Measurements from ENCODE around the gene FBXO46.

FBXO46 gene

GRCh38 chr19:45717983-45718650 is 12.6 kb downstream of the FBXO46 start:
- H3K27me3 Mint-ChIP-seq, result no peaks in the 10 kb centered on the region
- peak overlapping the region; percentile 95 for H3K27ac Mint-ChIP-seq
- ATAC-seq (no peak), DNase-seq (peak; percentile 20)
- H3K4me1 Mint-ChIP-seq, result peaks cover 46% of the 10 kb centered on the region
- peak overlapping the region; percentile 94 for H3K4me3 Mint-ChIP-seq
- peaks cover 30% of the 10 kb centered on the region for H3K36me3 Mint-ChIP-seq (ENCODE audit: low read depth)
- H3K9me3 Mint-ChIP-seq, result no peaks in the 10 kb centered on the region

- ATAC-seq, result peak; percentile 98
- no peaks in the 10 kb centered on the region for H3K9me3 Mint-ChIP-seq
- peak overlapping the region; percentile 94 for H3K4me3 Mint-ChIP-seq
- peaks cover 40% of the 10 kb centered on the region for H3K4me1 Mint-ChIP-seq
- H3K27me3 Mint-ChIP-seq, result no peaks in the 10 kb centered on the region
- peaks cover 30% of the 10 kb centered on the region for H3K36me3 Mint-ChIP-seq (ENCODE audit: low read depth)
- DNase-seq, result peak; percentile 97
- peak overlapping the region; percentile 95 for H3K27ac Mint-ChIP-seq
Measured at GRCh38 chr19:45717131-45717982, 13.3 kb downstream of the FBXO46 start.

GRCh38 chr19:45716359-45717130 is 14.2 kb downstream of the FBXO46 start:
- H3K4me1 Mint-ChIP-seq, result peaks cover 40% of the 10 kb centered on the region

GRCh38 chr19:45715139-45715538 is 15.6 kb downstream of the FBXO46 start:
- Mint-ChIP-seq H3K9me3 (no peaks in the 10 kb centered on the region), H3K4me1 (peaks cover 39% of the 10 kb centered on the region), H3K4me3 (no peak overlapping the region), H3K27ac (no peak overlapping the region), H3K27me3 (no peaks in the 10 kb centered on the region), H3K36me3 (ENCODE audit: low read depth) (peaks cover 25% of the 10 kb centered on the region)
- ATAC-seq (no peak), DNase-seq (no peak)

More at GRCh38 chr19:45716359-45717130, 14.2 kb downstream of the FBXO46 start:
- H3K27me3 Mint-ChIP-seq, result no peaks in the 10 kb centered on the region
- DNase-seq, result peak; percentile 21
- peaks cover 28% of the 10 kb centered on the region for H3K36me3 Mint-ChIP-seq (ENCODE audit: low read depth)
- H3K4me3 Mint-ChIP-seq, result peak overlapping the region; percentile 94
- H3K9me3 Mint-ChIP-seq, result no peaks in the 10 kb centered on the region
- no peak for ATAC-seq
- H3K27ac Mint-ChIP-seq, result peak overlapping the region; percentile 95

- ATAC-seq (no peak), DNase-seq (no peak)
- Mint-ChIP-seq H3K9me3 (no peaks in the 10 kb centered on the region), H3K36me3 (ENCODE audit: low read depth) (peaks cover 16% of the 10 kb centered on the region), H3K4me3 (no peak overlapping the region), H3K27ac (no peak overlapping the region), H3K4me1 (peaks cover 31% of the 10 kb centered on the region), H3K27me3 (no peaks in the 10 kb centered on the region)
Measured at GRCh38 chr19:45713141-45713540, 17.6 kb downstream of the FBXO46 start.

- H3K9me3 Mint-ChIP-seq, result no peaks in the 10 kb centered on the region
- no peak for DNase-seq
- H3K27me3 Mint-ChIP-seq, result no peaks in the 10 kb centered on the region
- H3K4me3 Mint-ChIP-seq, result no peak overlapping the region
- ATAC-seq, result no peak
- H3K36me3 Mint-ChIP-seq (ENCODE audit: low read depth), result peaks cover 16% of the 10 kb centered on the region
- no peak overlapping the region for H3K27ac Mint-ChIP-seq
- peaks cover 27% of the 10 kb centered on the region for H3K4me1 Mint-ChIP-seq
Measured at GRCh38 chr19:45712699-45713067, 18.0 kb downstream of the FBXO46 start.

- no peaks in the 10 kb centered on the region for H3K27me3 Mint-ChIP-seq
- no peak overlapping the region for H3K4me3 Mint-ChIP-seq
- H3K36me3 Mint-ChIP-seq (ENCODE audit: low read depth), result peaks cover 16% of the 10 kb centered on the region
- no peak for DNase-seq
- H3K4me1 Mint-ChIP-seq, result peaks cover 24% of the 10 kb centered on the region
- no peak overlapping the region for H3K27ac Mint-ChIP-seq
- ATAC-seq, result no peak
- no peaks in the 10 kb centered on the region for H3K9me3 Mint-ChIP-seq
Measured at GRCh38 chr19:45711851-45712698, 18.6 kb downstream of the FBXO46 start.

GRCh38 chr19:45710356-45711130 is 20.2 kb downstream of the FBXO46 start:
- Mint-ChIP-seq H3K4me3 (no peak overlapping the region), H3K27ac (peak overlapping the region; percentile 3), H3K27me3 (no peaks in the 10 kb centered on the region), H3K9me3 (no peaks in the 10 kb centered on the region), H3K36me3 (ENCODE audit: low read depth) (peaks cover 13% of the 10 kb centered on the region), H3K4me1 (peaks cover 13% of the 10 kb centered on the region)
- ATAC-seq (no peak), DNase-seq (no peak)

GRCh38 chr19:45705710-45706415 is 24.8 kb downstream of the FBXO46 start:
- H3K9me3 Mint-ChIP-seq, result no peaks in the 10 kb centered on the region
- no peaks in the 10 kb centered on the region for H3K27me3 Mint-ChIP-seq
- ATAC-seq (no peak), DNase-seq (no peak)
- no peak overlapping the region for H3K27ac Mint-ChIP-seq
- H3K36me3 Mint-ChIP-seq (ENCODE audit: low read depth), result peaks cover 33% of the 10 kb centered on the region
- H3K4me1 Mint-ChIP-seq, result peaks cover 6% of the 10 kb centered on the region
- H3K4me3 Mint-ChIP-seq, result no peak overlapping the region

GRCh38 chr19:45705115-45705514 is 25.6 kb downstream of the FBXO46 start:
- Mint-ChIP-seq H3K9me3 (no peaks in the 10 kb centered on the region), H3K36me3 (ENCODE audit: low read depth) (peaks cover 30% of the 10 kb centered on the region), H3K4me3 (no peak overlapping the region), H3K27ac (no peak overlapping the region), H3K27me3 (no peaks in the 10 kb centered on the region), H3K4me1 (peaks cover 6% of the 10 kb centered on the region)
- ATAC-seq, result no peak
- DNase-seq, result no peak

- no peak for DNase-seq
- no peak for ATAC-seq
Measured at GRCh38 chr19:45701676-45702075, 29.0 kb downstream of the FBXO46 start.

GRCh38 chr19:45693106-45693788 is 37.4 kb downstream of the FBXO46 start:
- H3K9me3 Mint-ChIP-seq, result no peaks in the 10 kb centered on the region
- peak overlapping the region; percentile 99 for H3K4me3 Mint-ChIP-seq
- H3K36me3 Mint-ChIP-seq (ENCODE audit: low read depth), result peaks cover 53% of the 10 kb centered on the region
- H3K27ac Mint-ChIP-seq, result peak overlapping the region; percentile 100
- H3K4me1 Mint-ChIP-seq, result peaks cover 52% of the 10 kb centered on the region
- ATAC-seq (no peak), DNase-seq (peak; percentile 90)
- no peaks in the 10 kb centered on the region for H3K27me3 Mint-ChIP-seq

More at GRCh38 chr19:45701676-45702075, 29.0 kb downstream of the FBXO46 start:
- H3K4me1 Mint-ChIP-seq, result peaks cover 6% of the 10 kb centered on the region
- H3K36me3 Mint-ChIP-seq (ENCODE audit: low read depth), result peaks cover 36% of the 10 kb centered on the region
- no peak overlapping the region for H3K4me3 Mint-ChIP-seq
- no peak overlapping the region for H3K27ac Mint-ChIP-seq
- H3K9me3 Mint-ChIP-seq, result no peaks in the 10 kb centered on the region
- H3K27me3 Mint-ChIP-seq, result no peaks in the 10 kb centered on the region
